Activated CD8-positive, alpha-beta memory T cell treated with anti-CD3 and anti-CD28 coated beads, Interleukin-2, amount 10 ng/mL, durations not matched to agents 7 days and 5 days (primary cell): Measurements from ENCODE around the gene QRSL1. TPM values are rescaled to one million over a fixed set of nuclear protein-coding genes. Genes with fewer than 3 reads are reported as not detected.
"Not testable (repeated sequence)": the region's sequence is repeated elsewhere in the genome, so short reads cannot be mapped to it uniquely, and the experiment has no call there.

Experiments used
- ATAC-seq: fragments of 150-1000 bp; cut with Tn5 transposase; one replicate; pipeline ENCODE4 v1.10.0; 2021; ENCODE audit warnings: moderate library complexity
- CTCF ChIA-PET: fragments of 350-600 bp; sonication (Branson Sonifier 250); formaldehyde crosslinking; loops from one replicate; lab custom pipeline; 2021; ENCODE audit warnings: antibody characterized with exemption; lab: Charles Lee
- DNase-seq: peaks from one replicate; pipeline ENCODE4 v3.0.0-alpha.2; 2020
- H3K27ac Mint-ChIP-seq: one replicate; pipeline ENCODE4 v1.8.0; 2021; ENCODE audit warnings: mild to moderate bottlenecking, mixed read lengths
- H3K27me3 Mint-ChIP-seq: one replicate; pipeline ENCODE4 v1.8.0; 2021; ENCODE audit warnings: mixed read lengths
- H3K36me3 Mint-ChIP-seq: one replicate; pipeline ENCODE4 v1.8.0; 2021; ENCODE audit warnings: mild to moderate bottlenecking, mixed read lengths
- H3K4me1 Mint-ChIP-seq: one replicate; pipeline ENCODE4 v1.8.0; 2021; ENCODE audit warnings: mixed read lengths
- H3K4me3 Mint-ChIP-seq: one replicate; pipeline ENCODE4 v1.8.0; 2021; ENCODE audit warnings: mild to moderate bottlenecking, moderate library complexity, mixed read lengths
- H3K9me3 Mint-ChIP-seq: one replicate; pipeline ENCODE4 v1.8.0; 2022; ENCODE audit warnings: low read depth, mixed read lengths
- total RNA-seq, 2 experiments: library from RNA; stranded (reverse); gene quantifications; one replicate each; pipeline ENCODE4 v1.2.3, GENCODE V29; 2021

Gene QRSL1, protein sequence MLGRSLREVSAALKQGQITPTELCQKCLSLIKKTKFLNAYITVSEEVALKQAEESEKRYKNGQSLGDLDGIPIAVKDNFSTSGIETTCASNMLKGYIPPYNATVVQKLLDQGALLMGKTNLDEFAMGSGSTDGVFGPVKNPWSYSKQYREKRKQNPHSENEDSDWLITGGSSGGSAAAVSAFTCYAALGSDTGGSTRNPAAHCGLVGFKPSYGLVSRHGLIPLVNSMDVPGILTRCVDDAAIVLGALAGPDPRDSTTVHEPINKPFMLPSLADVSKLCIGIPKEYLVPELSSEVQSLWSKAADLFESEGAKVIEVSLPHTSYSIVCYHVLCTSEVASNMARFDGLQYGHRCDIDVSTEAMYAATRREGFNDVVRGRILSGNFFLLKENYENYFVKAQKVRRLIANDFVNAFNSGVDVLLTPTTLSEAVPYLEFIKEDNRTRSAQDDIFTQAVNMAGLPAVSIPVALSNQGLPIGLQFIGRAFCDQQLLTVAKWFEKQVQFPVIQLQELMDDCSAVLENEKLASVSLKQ
- total RNA-seq, result 10 to 100 TPM; 13.5 to 16.3 TPM

DNA sequence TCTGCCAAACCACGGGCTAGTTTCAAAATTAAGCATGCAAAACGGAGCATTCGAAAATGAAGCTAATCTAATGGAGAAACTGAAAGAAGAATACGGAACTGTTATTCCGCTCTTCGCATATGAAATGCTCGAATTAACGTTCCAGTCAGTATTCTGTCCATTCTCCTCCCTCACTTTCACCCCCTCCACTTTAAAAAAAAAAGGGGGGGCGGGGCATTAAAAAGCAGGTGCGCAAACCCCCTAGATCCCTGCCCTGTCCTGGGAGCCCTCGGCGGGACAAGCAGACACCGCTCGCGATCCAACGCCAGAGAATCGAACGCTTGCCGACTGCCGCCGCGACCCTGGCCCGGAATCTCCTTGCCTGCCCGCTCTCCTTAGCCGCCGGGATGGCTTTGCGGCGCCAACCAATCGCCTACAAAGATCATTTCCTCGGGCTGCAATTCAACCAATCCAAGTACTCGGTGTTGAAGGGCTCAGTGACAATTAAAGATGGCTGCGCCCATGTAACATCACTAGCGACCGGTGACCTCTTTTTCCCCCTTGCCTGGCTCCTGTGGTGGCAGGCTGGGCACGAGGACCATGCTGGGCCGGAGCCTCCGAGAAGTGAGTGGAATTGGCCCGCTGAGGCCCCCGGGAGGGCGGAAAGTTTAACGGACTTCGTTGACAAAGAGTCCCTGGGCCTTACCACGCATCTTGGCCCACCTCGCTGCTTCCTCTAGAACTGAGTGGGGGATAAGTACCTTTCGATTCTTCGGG is at the start of gene QRSL1, which contains the start of gene RTN4IP1:
Gene QRSL1, plus strand, starts transcription at position 476 of the 756 bp plus-strand sequence. Its CDS starts 104 bp downstream, at position 580.
Gene RTN4IP1, minus strand, starts transcription at position 396 of the 756 bp plus-strand sequence. CDS start 477 bp downstream, outside the sequence.
- ATAC-seq (peak; percentile 97), DNase-seq (peak; percentile 91)
- H3K27me3 Mint-ChIP-seq, result no peaks in the 10 kb centered on the region
- H3K27ac Mint-ChIP-seq, result peak within 1 kb of the TSS; percentile 89
- no peaks in the 10 kb centered on the region for H3K9me3 Mint-ChIP-seq
- H3K36me3 Mint-ChIP-seq, result peaks cover 8% of the 10 kb centered on the region
- H3K4me3 Mint-ChIP-seq, result peak within 1 kb of the TSS; percentile 83
- CTCF ChIA-PET, result interaction anchor here (1.0 to 1.6 kb wide), 3 partner anchors 10 to 464 kb away, joined by 3 read pairs; no protein-coding TSS in a partner anchor
- peaks cover 36% of the 10 kb centered on the region for H3K4me1 Mint-ChIP-seq

DNA sequence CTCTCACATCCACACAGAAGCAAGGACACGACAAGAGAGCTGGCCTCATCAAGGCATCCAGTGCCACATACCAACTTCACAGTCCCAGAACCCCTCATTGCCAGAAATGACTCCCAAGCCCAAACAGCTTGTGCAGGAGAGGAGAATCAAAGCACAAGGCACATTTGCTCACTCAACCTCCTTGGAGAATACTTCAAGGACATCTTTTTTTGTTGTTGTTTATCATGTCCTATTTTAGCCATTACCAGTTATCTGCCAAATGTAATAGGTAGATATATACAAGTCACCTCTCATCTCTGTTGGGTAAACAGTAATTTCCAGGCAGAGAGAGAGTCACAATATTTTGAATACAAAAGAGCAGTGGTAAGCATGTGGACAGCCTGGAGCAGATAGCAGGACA is 47.9 kb upstream of the QRSL1 start:
- no peaks in the 10 kb centered on the region for H3K9me3 Mint-ChIP-seq
- CTCF ChIA-PET, result interaction anchor here (0.9 to 1.7 kb wide), 2 partner anchors 15 to 221 kb away, joined by 3 to 6 read pairs; partner anchors contain the start of gene CRYBG1

DNA sequence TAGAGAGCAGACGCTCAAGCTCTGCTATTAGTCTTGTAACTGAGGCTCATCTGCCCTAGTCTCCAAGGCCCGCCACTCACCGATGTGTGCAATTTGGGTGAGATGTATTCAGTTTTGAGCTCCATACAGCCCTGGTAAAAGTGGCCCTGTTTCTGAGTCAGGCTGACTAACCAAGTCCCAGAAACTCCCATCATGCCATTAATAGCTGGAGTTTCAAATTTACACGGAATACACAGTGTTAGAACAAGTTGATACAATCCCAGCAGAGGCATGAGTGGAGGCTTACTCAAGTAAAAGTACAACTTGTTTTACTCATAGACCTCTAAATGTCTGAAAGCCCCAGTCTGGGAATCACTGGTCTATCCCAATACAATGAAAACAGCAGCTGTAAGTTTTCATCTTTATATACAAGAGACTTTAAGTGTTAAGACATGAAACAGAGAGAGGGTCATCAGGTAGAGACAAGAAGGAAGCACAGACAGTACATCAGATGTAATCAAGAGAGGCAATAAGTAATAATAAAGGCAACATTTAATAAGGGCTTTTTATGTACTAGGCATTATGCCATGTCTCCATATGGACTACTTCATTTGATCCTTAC is 42.5 kb upstream of the QRSL1 start:
- peaks cover 23% of the 10 kb centered on the region for H3K36me3 Mint-ChIP-seq
- DNase-seq (no peak), ATAC-seq (no peak)
- H3K9me3 Mint-ChIP-seq, result no peaks in the 10 kb centered on the region
- no peaks in the 10 kb centered on the region for H3K4me1 Mint-ChIP-seq
- H3K27me3 Mint-ChIP-seq, result no peaks in the 10 kb centered on the region
- no peak overlapping the region for H3K27ac Mint-ChIP-seq
- CTCF ChIA-PET, result interaction anchor here (1.0 kb wide), 1 partner anchor 21 kb away, joined by 3 read pairs; no protein-coding TSS in a partner anchor
- no peak overlapping the region for H3K4me3 Mint-ChIP-seq

More for the DNA sequence above, 47.9 kb upstream of the QRSL1 start:
- no peaks in the 10 kb centered on the region for H3K27me3 Mint-ChIP-seq
- peaks cover 14% of the 10 kb centered on the region for H3K4me1 Mint-ChIP-seq
- H3K36me3 Mint-ChIP-seq, result peaks cover 16% of the 10 kb centered on the region
- ATAC-seq (no peak), DNase-seq (no peak)
- H3K27ac Mint-ChIP-seq, result no peak overlapping the region
- H3K4me3 Mint-ChIP-seq, result no peak overlapping the region

DNA sequence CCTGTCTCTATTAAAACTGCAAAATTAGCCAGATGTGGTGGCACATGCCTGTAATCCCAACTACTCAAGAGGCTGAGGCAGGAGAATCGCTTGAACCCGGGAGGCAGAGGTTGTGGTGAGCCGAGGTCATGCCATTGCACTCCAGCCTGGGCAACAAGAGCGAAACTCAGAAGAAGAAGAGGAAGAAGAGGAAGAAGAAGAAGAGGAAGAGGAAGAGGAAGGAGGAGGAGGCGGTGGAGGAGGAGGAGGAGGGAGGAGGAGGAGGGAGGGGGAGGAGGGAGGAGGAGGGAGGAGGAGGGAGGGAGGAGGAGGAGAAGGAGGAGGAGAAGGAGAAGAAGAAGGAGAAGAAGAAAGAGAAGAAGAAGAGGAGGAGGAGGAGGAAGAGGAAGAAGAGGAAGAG is 40.4 kb upstream of the QRSL1 start:
- H3K4me1 Mint-ChIP-seq, H3K4me3 Mint-ChIP-seq, H3K9me3 Mint-ChIP-seq, ATAC-seq, H3K27me3 Mint-ChIP-seq, DNase-seq, H3K27ac Mint-ChIP-seq: not testable (repeated sequence)
- CTCF ChIA-PET, result interaction anchor here (1.5 kb wide), 1 partner anchor 23 kb away, joined by 4 read pairs; no protein-coding TSS in a partner anchor
- H3K36me3 Mint-ChIP-seq, result peaks cover 19% of the 10 kb centered on the region

DNA sequence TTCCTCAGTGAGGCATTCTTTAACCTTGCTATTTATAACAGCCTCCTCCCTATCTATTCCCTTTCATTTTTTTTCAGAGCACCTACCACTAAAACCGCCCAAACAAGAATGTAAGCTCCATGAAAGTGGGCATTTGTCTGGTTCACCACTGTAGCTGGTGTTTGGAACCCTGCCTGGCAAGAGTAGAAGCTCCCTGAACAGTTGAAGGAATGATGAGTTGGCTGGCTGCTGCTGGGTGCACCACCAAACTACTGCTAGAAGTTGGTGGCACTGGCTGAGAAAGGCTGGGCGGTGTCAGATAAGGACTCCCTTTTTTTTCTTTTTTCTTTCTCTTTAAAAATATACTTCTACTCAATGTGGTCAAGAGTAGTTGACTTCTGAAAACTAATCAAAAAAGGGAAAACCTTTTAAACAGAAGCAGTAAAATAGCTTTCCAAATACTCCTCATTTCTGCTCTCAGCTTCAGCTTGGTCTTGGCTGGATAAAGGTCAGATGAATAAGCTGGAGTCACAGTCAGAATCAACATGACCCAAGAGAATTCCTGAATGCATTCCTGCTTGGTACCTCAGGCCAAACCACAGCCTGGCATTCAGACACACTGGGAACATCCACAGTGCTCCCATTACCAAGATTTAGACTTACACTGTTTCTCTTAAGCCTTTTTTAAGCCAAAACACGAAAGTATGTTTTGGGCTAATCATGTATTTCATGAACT is 38.1 kb upstream of the QRSL1 start:
- no peaks in the 10 kb centered on the region for H3K9me3 Mint-ChIP-seq
- no peak overlapping the region for H3K4me3 Mint-ChIP-seq
- H3K36me3 Mint-ChIP-seq, result peaks cover 17% of the 10 kb centered on the region
- CTCF ChIA-PET, result interaction anchor here (1.5 kb wide), 1 partner anchor 25 kb away, joined by 7 read pairs; no protein-coding TSS in a partner anchor
- no peak for ATAC-seq
- H3K27ac Mint-ChIP-seq, result no peak overlapping the region
- H3K4me1 Mint-ChIP-seq, result no peaks in the 10 kb centered on the region
- DNase-seq, result no peak
- no peaks in the 10 kb centered on the region for H3K27me3 Mint-ChIP-seq

DNA sequence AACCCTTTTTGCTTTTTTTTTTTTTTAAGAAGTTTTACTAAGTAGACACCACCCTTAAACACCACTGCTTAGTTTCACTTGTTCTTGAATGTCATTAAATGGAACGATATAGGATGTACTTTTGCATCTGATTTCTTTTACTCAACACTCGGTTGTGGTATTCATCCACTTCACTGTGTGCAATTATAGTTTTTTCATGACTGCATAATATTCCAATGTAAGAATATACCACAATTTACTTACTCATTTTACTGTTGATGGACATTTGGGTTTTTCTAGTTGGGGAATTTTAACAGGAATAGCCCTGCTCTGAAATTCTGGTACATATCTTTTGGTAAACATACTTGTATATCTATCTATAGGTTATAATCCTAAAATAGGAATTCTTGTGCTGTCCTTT is 29.9 kb upstream of the QRSL1 start:
- H3K9me3 Mint-ChIP-seq, result no peaks in the 10 kb centered on the region
- ATAC-seq, result no peak
- H3K4me3 Mint-ChIP-seq, result no peak overlapping the region
- CTCF ChIA-PET, result interaction anchor here (0.7 to 0.8 kb wide), 2 partner anchors 9 to 551 kb away, joined by 3 read pairs; no protein-coding TSS in a partner anchor
- H3K27me3 Mint-ChIP-seq, result no peaks in the 10 kb centered on the region
- H3K27ac Mint-ChIP-seq, result no peak overlapping the region
- H3K4me1 Mint-ChIP-seq, result no peaks in the 10 kb centered on the region
- peaks cover 18% of the 10 kb centered on the region for H3K36me3 Mint-ChIP-seq
- DNase-seq, result no peak

DNA sequence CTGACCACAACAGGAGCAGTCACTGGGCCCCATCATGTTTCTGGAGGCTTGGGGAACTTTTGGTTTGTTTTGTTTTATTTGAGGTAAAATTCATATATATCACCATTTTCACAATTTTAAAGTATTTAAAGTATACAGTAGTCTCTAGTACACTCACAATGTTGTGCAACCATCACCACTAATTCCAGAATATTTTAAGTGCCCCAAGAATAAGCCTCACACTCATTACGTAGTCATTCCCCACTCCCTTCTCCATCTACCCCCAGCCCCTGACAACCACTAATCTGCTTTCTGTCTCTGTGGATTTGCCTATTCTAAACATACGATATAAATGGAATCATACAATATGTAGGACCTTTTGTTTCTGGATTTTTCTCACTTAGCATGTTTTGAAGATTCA is 29.0 kb upstream of the QRSL1 start:
- H3K27ac Mint-ChIP-seq, result no peak overlapping the region
- DNase-seq (no peak), ATAC-seq (no peak)
- H3K4me3 Mint-ChIP-seq, result no peak overlapping the region
- H3K36me3 Mint-ChIP-seq, result peaks cover 18% of the 10 kb centered on the region
- H3K9me3 Mint-ChIP-seq, result no peaks in the 10 kb centered on the region
- H3K4me1 Mint-ChIP-seq, result no peaks in the 10 kb centered on the region
- CTCF ChIA-PET, result no interaction called here
- H3K27me3 Mint-ChIP-seq, result no peaks in the 10 kb centered on the region

DNA sequence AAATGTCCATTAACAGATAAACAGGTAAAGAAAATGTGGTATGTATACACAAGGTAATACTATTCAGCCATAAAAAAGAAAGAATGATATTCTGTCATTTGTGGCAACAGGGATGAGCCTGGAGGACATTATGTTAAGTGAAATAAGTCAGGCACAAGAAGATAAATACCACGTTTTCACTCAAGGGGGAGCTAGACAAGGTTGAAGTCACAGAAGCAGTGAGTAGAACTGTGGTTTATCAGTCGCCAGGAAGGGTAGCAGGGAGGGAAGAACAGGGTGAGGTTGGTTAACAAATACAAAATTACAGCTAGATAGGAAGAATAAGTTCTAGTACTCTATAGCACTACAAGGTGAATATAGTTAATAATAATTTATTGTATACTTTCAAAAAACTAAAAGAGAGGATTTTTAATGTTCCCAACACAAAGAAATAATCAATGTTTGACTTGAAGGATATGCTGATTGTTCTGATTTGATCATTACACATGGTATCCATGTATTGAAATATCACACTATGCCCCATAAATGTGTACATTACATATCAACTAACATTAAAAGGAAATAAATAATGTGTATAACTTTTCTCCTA is 21.2 kb upstream of the QRSL1 start:
- Mint-ChIP-seq H3K4me3 (no peak overlapping the region), H3K27me3 (no peaks in the 10 kb centered on the region), H3K27ac (no peak overlapping the region), H3K4me1 (peaks cover 15% of the 10 kb centered on the region), H3K36me3 (peaks cover 9% of the 10 kb centered on the region), H3K9me3 (no peaks in the 10 kb centered on the region)
- CTCF ChIA-PET, result interaction anchor here (0.6 to 3.3 kb wide), 16 partner anchors 9 to 389 kb away, joined by 3 to 24 read pairs (median 4); partner anchors contain the start of gene CRYBG1
- DNase-seq (peak; percentile 51), ATAC-seq (peak; percentile 87)

DNA sequence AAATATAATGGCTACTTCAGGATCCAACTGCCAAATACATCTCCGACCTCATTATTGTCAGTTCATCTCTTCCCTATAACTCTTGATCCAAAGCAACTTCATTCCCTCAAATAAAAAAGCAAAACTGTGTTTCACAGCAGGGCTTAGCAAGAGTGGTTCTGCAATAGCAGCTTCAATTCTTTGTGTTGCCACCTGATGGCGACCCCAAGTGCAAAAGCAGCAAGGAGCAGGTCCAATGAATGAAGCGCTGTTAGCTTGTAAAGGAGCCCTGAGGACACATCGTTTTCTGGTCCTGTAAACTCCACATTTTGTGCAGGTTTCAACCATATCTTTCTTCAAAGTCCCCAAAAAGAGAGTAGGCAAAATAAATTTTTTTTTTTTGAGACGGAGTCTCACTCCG is 19.7 kb upstream of the QRSL1 start:
- H3K4me3 Mint-ChIP-seq, result no peak overlapping the region
- H3K4me1 Mint-ChIP-seq, result peaks cover 30% of the 10 kb centered on the region
- H3K27ac Mint-ChIP-seq, result no peak overlapping the region
- CTCF ChIA-PET, result interaction anchor here (0.6 to 3.3 kb wide), 6 partner anchors 8 to 388 kb away, joined by 3 to 24 read pairs (median 4); no protein-coding TSS in a partner anchor
- DNase-seq (peak; percentile 52), ATAC-seq (no peak)
- H3K36me3 Mint-ChIP-seq, result peaks cover 13% of the 10 kb centered on the region
- no peaks in the 10 kb centered on the region for H3K9me3 Mint-ChIP-seq
- no peaks in the 10 kb centered on the region for H3K27me3 Mint-ChIP-seq

DNA sequence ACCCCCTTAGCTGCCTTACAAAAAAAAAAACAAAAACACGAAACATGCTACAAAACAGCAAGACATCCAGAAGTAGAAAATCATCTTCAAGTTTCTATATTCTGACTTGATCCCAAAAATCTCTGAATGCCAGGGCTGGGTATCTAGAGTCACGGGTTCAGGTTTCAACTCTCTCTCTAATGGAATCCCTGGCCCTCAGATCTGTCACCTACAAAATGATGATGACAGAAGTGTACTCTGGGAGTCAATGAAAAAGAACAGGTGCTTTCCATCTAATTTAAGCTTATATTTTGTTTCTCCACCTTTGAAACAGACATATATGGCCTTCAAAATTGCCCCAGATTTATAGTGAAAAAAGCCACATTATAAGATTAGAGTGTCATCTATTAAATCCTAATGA is 18.3 kb upstream of the QRSL1 start:
- Mint-ChIP-seq H3K27me3 (no peaks in the 10 kb centered on the region), H3K9me3 (no peaks in the 10 kb centered on the region), H3K27ac (no peak overlapping the region), H3K36me3 (peaks cover 12% of the 10 kb centered on the region), H3K4me3 (no peak overlapping the region), H3K4me1 (peaks cover 35% of the 10 kb centered on the region)
- no peak for ATAC-seq
- no peak for DNase-seq
- CTCF ChIA-PET, result interaction anchor here (1.0 to 3.3 kb wide), 2 partner anchors 369 to 386 kb away, joined by 4 to 24 read pairs; no protein-coding TSS in a partner anchor

DNA sequence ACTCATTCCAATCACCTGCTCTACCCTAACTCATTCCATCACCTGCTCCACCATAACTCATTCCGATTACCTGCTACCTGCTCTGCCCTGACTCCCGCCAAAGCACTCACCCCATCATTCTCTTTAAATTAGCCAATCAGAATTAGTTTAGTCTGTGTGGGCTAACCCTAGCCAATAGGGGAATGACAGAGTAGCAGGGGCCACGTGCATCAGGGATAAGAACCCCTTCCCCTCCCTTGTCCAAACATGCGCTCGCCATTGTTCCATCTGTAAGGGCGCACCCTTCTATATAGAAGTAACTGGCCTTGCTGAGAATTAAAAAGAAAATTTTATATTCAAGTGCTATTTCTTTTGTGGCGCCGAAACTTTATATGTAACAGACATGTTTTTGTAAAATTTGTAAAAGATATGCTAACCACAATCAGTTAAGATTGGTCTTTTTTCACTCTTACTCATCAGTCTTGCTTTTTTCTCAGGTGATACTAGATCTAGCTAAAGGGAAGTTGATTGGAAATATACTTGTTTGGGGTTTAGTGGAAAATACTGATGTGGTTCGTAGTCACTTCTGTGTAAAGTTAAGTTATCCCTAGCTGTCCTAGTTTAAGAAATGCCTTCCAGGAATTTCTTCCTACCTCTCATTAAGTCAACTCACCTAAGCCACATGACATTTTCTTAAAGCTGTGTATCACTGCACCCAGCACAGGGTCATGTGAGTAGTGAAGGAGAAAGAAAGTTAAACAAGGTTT is 16.5 kb upstream of the QRSL1 start:
- Mint-ChIP-seq H3K4me1 (peaks cover 43% of the 10 kb centered on the region), H3K9me3 (no peaks in the 10 kb centered on the region), H3K36me3 (peaks cover 23% of the 10 kb centered on the region), H3K27me3 (no peaks in the 10 kb centered on the region), H3K4me3 (no peak overlapping the region), H3K27ac (peak overlapping the region; percentile 80)
- DNase-seq, result no peak
- CTCF ChIA-PET, result no interaction called here
- ATAC-seq, result peak; percentile 43
